NK-92 (cell line): ENCODE results near the gene PPTC7.
"Not testable (repeated sequence)": the region's sequence is repeated elsewhere in the genome, so short reads cannot be mapped to it uniquely, and the experiment has no call there.

ENCODE experiments used
- DNase-seq: peaks from one replicate; lab custom pipeline; 2025; ENCODE audit not compliant: unreplicated experiment; lab: John Stamatoyannopoulos, UW

The PPTC7 gene

DNA sequence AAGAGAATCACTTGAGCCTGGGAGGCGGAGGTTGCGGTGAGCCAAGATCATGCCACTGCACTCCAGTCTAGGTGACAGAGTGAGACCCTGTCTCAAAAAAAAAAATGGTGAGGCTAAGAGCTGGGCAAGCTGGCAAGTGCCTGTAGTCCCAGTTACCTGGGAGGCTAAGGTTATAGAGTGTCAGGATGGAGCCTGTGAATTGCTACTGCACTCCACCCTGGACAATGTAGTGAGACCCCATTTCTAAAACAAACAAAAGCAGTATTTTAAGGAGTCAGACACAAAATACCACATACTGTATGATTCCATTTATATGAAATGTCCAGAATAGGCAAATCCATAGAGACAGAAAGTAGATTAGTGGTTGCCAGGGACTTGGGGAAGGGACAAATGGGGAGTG, 4.0 kb upstream of the PPTC7 start:
- not testable (repeated sequence) for DNase-seq

DNA sequence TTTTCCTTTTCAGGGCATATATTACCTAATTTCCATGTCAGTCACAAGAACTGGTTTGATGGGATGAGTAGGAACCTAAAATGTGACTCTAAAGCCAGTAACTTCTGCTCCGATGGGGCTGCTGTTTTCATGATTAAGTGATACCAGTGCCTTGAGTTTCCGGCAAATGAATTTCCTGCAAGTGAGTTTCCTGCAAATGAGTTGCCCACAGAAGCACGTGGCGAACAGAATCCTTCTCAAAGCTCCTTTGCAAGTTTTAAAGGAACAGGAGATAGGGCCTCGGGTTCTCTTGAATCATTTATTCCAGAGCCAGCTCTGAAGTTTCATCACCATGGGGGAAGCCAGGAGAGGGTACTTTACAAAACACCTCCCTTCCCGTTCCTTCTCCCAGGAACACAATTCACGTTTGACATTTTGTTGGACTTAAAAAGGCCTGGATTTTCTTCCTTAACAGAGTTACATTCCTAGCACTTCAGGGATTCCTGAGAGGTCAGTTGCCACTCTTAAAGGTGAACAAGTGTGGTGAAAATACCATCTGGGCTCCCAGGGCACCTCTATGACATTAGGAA, 2.2 kb upstream of the PPTC7 start:
- no peak for DNase-seq

DNA sequence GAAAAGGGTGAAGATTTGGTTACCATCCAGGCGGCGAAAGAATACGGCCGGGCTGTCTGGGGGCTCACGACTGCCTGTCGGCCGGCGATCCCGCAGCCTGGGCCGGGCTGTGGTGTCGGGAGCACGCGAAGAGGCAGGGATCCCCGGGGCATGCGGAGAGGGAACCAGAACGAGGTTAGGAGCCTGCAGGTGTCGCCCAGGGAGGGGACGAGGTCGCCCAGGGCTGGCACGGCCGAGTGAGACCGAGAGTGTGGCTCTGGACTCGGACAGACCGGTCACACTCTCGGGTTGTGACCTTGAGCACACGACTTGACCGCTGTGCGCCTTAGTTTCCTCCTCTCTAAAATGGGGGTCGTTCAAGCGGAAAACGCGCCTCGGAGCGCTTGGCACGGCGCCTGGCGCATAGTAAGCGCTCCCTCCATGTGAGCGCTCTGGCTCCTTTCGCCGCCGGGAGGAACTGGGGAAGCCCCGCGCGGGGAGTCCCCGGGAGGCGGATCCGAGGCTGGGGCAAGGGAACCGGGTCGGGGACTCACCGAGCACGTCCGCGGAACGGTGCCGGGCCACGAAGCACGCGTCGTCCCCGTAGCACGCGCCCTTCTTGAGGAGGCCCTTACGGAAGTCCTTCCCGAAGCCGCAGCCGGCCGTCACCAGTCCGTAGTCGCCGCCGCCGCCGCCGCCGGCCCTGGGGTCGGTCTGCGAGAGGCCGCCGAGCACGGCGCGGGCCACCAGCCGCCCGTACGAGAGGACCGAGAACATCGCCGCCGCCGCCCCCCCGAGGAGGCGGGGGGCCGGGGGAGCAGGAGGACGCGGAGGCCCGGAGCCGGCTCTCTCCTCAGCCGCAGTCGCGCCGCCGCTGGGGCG, 612 bp downstream of the PPTC7 start:
- no peak for DNase-seq

DNA sequence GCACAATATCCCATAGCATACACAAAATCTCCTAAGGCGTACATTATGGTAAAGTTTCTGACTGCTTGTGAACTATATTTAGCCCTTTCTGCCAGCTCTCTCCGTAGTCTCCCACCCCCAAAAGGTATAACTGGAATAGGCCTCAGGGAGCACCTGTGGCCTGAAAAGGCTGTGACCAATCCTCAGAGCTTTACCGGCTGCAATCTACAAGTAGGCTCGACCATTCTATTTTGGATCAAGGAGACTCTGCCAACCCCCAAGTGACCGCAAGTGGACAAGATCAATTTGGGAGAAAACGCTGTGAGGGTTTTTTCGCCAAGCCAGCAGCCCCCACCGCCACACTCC, 1.2 kb downstream of the PPTC7 start:
- no peak for DNase-seq

DNA sequence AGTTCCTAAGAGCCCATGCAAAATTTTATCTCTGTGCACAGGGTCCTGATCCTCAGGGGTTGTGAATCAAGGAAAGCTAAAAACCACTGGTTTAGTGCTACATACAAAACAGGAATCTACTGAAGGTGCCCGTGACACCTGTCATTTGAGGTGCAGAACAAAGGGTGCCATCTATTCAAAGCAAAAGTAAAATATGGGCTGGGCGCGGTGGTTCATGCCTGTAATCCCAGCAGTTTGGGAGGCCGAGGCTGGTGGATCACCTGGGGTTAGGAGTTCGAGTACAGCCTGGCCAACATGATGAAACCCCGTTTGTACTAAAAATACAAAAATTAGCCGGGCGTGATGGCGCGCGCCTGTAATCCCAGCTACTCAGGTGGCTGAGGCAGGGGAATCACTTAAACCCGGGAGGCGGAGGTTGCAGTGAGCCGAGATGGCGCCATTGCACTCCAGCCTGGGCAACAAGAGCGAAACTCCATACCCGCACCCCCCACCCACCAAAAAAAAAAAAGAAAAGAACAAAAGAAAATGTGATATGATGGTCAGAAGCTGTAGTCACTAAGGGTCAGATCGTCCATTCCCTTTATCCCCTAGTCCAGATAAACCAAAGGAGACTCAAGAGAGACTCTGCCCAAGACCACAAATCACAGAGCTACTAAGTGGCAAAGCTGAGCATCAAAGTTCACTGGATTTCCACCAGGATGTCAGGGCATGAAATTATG, 3.4 kb downstream of the PPTC7 start:
- DNase-seq = no peak

DNA sequence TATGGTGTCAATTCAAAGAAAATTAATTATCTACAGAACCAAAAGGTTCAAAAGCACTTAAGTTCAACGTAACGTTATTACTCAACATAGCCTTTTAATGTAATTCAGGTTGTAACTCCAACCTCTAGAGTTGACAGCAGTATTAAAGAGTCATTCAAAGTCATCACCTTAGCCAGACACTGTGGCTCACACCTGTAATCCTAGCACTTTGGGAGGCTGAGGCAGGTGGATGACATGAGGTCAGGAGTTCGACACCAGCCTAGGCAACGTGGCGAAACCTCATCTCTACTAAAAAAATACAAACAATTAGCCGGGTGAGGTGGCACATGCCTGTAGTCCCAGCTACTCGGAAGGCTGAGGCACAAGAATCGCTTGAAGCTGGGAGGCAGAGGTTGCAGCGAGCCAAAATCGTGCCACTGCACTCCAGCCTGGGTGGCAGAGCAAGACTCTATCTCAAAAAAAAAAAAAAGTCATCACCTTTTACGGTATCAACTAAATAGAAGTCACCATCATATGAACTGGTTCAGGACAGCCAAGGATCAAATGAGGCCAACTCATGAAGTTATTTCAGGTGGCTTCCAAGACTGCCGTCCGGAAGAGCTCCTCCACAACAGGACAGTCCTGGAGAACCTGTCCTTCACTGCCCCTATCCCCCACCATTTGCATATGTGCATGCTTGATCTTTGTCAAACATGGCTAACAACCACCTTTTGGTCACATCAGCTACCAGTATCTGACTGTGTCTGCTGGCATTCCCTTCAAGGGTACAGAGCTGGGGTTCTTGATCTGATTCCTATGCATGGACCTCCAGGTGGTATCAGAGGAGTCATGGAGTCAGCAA, 4.2 kb downstream of the PPTC7 start:
- DNase-seq = no peak

DNA sequence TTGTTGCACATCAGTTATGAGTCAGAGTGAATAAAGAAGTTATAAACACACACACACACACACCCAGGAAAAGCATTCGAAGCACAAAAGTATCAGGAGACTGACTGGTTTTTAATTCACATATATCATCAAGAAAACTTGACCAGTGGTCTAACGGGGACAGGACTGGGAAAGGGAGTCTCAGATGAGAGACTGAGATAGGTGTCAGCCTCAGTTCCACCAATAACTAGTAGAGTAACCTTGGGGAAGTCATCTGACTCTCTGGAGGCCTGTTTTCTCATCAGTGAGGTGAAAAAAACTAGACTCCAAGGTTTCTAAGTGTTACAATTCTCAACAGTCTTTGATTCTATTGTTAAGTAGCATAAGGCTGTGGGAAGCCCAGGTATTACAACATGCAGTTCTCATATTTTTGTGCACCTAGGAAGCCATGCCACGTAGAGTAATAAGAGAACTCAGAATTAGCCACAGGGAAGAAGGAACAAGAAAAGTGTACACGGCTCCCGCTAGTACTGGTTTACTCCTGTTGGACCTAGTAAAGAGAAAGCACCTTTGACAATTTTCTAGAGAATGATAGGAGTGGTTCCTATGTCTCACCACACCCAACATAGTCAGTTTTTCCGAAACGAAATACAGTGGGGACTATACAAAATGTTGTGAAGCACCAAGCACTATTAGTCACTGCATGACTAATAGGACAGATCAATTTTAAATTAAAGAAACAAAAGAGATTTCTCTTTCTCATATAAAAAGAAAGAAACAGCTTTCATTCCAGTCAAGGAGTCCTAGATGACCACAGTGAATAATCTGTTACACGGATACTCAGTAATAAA, 5.0 kb downstream of the PPTC7 start:
- no peak for DNase-seq

DNA sequence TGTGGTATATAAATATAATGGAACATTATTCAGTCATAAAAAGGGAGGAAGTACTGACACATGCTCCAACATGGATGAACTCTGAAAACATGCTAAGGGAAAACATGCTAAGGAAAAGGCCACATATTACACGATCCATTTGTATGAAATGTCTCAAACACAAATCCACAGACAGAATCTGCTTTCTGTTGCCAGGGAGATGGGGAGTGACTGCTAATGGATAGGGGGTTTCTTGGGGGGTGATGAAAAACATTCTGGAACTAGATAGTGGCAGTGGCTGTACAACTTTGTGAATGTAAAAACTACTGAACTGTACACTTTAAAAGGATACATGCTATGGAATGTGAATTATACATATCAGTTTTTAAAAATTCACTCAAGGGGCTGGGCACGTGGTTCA, 6.6 kb downstream of the PPTC7 start:
- no peak for DNase-seq

DNA sequence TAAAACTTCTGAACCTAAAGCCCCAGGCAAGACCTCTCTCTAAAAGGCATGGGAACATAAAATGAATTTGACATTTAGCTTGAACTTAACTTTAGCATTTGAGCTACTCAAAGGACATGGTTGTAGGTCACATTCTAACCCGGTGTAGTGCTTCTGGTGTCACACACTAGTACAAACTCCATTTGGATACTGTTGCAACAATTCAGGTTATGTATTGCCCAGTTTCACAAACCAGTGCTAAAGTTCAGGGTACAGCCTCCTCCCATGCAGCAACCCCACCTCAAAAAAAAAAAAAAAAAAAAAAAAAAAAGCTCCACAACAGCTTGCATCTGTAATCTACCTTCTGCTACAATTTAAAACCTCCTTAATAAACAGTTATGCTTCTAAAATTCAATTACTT, 7.8 kb downstream of the PPTC7 start:
- no peak for DNase-seq

DNA sequence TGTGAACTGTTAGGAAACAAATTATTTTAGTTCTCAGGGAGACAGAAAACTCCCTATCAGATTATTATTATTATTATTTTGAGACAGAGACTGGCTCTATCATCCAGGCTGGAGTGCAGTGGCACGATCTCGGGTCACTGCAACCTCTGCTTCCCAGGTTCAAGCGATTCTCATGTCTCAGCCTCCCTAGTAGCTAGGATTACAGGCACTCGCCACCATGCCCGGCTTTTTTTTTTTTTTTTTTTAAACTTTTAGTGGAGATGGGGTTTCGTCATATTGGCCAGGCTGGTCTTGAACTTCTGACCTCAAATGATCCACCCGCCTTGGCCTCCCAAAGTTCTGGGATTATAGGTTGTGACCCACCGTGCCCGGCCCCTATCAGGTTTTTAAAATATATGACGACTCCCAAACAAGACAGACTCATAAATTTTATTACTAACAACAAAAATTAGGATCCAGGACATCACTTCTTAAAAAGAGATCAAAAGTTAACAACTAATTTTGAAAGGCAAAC, 8.3 kb downstream of the PPTC7 start:
- DNase-seq = not testable (repeated sequence)

DNA sequence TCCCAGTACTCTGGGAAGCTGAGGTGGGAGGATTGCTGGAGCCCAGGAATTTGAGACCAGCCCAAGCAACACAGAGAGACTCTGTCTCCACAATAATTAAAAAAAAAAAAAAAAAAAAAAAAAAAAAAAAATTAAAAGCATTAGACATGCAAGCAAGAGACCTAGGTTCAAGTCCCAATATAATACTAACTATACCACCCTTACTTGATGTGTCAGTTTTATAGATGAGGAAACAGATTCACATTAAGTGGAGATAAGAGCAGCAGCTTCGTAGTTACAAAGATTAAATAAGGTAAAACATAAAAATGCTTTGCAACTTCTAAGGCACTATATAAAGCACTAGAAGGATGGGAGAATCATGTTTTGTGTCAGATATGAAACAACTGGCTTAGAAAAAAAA, 9.1 kb downstream of the PPTC7 start:
- DNase-seq = no peak

DNA sequence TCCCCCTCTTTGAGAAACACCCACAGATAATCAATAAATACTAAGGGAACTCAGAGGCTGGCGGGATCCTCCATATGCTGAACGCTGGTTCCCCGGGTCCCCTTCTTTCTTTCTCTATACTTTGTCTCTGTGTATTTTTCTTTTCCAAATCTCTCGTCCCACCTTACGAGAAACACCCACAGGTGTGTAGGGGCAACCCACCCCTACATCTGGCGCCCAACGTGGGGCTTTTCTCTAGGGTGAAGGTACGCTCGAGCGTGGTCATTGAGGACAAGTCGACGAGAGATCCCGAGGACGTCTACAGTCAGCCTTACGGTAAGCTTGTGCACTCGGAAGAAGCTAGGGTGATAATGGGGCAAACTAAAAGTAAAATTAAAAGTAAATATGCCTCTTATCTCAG, 12.3 kb downstream of the PPTC7 start:
- not testable (repeated sequence) for DNase-seq

DNA sequence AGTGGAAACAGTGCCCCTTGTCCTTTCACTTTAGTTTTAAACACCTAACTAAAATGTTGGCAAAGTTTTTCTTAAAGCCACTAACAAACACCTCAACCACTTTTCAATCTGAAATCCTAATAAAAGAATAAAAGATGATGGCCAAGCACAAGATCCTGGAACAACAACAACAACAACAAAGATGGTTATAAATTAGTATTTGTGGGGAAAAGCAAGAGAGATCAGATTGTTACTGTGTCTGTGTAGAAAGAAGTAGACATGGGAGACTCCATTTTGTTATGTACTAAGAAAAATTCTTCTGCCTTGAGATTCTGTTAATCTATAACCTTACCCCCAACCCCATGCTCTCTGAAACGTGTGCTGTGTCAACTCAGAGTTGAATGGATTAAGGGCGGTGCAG, 13.3 kb downstream of the PPTC7 start:
- not testable (repeated sequence) for DNase-seq

DNA sequence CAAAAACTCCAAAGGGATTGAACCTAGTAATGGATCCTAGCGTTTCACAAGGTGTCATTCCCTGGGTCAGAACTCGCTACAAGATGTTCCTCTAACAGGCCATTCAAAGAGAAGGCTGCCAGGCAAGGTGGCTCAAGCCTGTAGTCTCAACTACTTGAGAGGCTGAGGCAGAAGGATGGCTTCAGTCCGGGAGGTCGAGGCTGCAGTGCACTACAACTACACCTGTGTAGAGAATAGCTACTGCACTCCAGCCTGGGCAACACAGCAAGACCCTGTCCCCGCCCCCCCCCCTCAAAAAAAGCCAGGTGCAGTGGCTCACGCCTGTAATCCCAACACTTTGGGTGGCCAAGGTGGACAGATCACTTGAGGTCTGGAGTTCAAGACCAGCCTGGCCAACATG, 14.4 kb downstream of the PPTC7 start:
- DNase-seq = no peak

DNA sequence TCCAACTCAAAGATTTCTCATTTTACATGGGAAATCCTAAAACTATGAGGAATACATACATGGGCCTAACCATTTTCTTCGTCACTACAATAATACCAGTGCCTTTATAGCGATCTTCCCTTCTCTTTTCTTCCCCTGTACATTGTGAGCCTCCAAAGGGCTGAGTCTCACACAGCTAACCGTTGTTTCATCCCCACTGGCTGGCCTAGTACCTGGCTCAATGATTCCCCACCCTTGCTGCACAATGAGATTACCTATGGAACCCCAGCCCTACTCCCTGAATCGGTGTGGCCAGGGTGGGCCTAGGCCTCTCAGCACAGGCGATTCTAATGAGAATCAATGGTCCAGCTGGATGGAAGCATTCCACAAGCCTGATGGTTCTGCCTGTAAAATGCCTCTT, 16.1 kb downstream of the PPTC7 start:
- no peak for DNase-seq

DNA sequence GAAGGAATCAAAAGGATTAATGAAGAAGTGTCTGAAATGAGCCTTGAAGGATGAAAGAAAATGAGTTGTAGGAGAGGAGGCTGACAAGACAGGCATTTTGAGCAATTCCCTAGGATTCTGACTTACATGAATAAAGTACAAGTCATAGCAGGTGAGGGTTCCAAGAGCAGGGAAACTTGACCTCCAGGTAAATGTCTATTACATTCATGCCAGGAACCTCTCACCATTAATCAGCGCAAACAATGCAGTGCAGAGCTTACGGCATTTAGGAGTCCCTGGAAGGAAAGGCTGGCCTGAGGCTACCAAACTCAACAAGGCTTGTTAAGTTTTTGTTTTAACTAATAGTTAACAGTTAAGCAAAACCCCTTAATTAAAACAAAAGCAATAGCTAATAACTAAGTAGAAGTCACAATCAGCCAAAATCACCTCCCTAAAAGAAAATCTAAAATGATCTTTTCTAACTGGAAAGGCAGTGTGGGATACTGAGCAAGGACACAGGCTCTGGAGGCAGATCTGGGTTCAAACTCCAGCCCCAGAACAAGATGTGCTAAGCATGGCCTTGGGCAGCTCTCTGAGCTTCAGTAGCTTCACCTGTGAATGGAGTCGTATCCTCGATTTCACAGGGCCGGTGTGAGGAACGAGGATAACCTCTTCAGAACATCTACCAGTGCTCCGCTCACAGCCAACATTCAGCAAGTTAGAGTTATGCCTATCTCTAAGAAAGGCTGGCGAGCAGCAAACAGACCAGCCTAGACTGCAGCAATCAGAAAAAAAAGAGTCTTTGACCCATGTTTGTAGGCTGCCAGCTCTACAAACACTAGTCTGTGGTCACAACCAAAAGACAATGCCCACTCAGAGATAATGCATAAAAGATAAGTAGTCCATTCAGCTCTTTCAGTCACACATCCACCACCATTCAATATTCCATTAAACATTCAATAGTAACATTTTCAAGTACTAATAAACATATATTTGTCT, 16.9 kb downstream of the PPTC7 start:
- DNase-seq = no peak

DNA sequence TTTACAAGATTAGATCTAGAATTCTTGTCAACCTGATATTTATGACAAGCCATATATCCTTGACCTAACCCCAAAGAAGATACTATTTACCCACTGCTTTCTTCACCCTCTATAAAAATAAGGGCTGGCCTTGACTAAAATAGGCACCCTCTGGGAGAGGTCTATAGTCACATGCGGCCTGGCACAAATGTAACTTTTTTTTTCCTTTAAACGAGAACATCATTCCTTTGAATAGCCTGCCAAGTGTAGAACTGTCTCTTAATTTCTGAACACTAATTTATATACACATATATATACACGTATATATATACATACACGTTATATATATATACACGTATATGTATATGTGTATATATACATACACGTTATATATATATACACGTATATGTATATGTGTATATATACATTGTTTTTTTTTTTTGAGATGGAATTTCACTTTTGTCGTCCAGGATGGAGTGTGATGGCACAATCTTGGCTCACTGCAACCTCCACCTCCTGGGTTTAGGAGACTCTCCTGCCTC, 18.6 kb downstream of the PPTC7 start:
- no peak for DNase-seq

DNA sequence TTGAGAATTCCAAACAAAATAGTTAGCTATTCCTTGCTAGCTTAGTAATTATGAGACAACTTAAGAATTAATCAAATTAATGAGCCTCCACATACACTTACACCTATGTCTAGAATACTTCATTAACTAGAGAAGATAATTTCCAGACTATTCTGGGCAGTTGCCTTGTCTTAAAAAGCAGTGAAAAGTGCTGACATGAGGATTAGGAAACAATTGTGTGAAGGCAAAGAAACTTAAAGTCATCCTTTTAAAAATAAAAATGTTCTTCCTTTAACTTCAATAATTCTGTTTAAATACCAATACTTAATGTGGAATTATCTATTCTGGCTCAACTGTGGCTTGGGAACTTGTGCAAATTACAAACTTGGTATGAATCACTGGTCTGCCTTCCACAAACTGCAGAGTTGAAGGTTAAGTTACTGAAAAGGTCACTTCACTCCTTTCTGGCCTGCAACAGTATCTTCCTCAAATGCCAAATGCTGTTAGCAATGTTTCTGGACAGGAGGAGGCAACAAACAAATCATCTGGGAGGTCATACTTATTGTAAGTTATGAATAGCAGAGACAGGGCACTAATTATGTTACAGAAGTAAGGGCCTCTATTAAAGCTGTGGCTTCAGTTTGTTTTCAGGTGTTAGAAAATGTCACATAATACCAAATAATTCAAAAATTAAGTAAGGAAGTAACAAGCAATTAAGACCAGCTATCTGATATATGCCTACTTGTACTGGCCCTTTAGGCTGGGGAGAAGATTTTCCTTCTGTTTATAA, 19.2 kb downstream of the PPTC7 start:
- DNase-seq = no peak
